ENCODE data around the gene INIP. TPM values are rescaled to one million over a fixed set of nuclear protein-coding genes. Genes with fewer than 3 reads are reported as not detected.

INIP gene
- total and polyA plus RNA-seq, 2 of the 13 experiments (the other 11 are each of a cell fraction or from before 2014, with no cell fraction given) = 13.6 to 28.6 TPM

GRCh38 chr9:112696461-112696860 is 21.5 kb downstream of the INIP start:
- Histone ChIP-seq H3K27ac (ENCODE audit: extremely low read length, insufficient read depth, low read length) (no peak overlapping the region), H3K27me3 (ENCODE audit: control insufficient read depth in 1 of 2, insufficient read depth in 2 of 2, low read length in 2 of 2) (no peaks in the 10 kb centered on the region), H3K79me2 (ENCODE audit: insufficient read depth, low read length) (peaks cover 2% of the 10 kb centered on the region), H3K4me2 (ENCODE audit: low read depth, low read length) (no peak overlapping the region), H3K36me3 (replicated peaks in 1 of 2; ENCODE audit: control insufficient read depth in 1 of 2, insufficient read depth in 2 of 2, low read length in 2 of 2) (peaks cover 7 to 29% of the 10 kb centered on the region in 2 experiments; a peak in 3 of 5 replicates), H3K4me1 (ENCODE audit: insufficient read depth, low read length) (no peaks in the 10 kb centered on the region), H4K20me1 (ENCODE audit: insufficient read depth, low read length) (no peaks in the 10 kb centered on the region), H2AFZ (ENCODE audit: low read length) (no peak overlapping the region), H3K9me3 (ENCODE audit: low read length) (no peaks in the 10 kb centered on the region), H3K9ac (ENCODE audit: insufficient read depth, low read depth, low read length) (no peak overlapping the region), H3K4me3 (replicated peaks in 1 of 3; ENCODE audit: insufficient read depth in 1 of 3, low read depth in 2 of 3, low read length in 3 of 3) (no peak overlapping the region)
- intact Hi-C loops (cut with micrococcal nuclease; ENCODE audit: unreplicated experiment) (no loop called here), in situ Hi-C loops (cut with HindIII; ENCODE audit: extremely low pct_ligation_motif_present, low pct_unique_long_range_greater_than_20kb) (no loop called here)
- TF ChIP-seq CBX5 (CRISPR knock-in tag; IDR thresholded peaks at IDR 0.05; ENCODE audit: borderline replicate concordance) (no peak), CHCHD3 (CRISPR knock-in tag; IDR thresholded peaks at IDR 0.05) (no peak), ATAD3A (CRISPR knock-in tag; IDR thresholded peaks at IDR 0.05) (no peak), REL (CRISPR knock-in tag; conservative IDR thresholded peaks at IDR 0.05) (no peak), PHF5A (CRISPR knock-in tag; IDR thresholded peaks at IDR 0.05; ENCODE audit: low read depth, unreplicated experiment) (no peak), RFXANK (CRISPR knock-in tag; IDR thresholded peaks at IDR 0.05) (no peak), TCF7L2 (IDR thresholded peaks at IDR 0.05; ENCODE audit: low read depth, low read length) (no peak), KLF13 (CRISPR knock-in tag; IDR thresholded peaks at IDR 0.05) (no peak), TIGD3 (CRISPR knock-in tag; IDR thresholded peaks at IDR 0.05; ENCODE audit: borderline replicate concordance) (no peak), ZNF615 (CRISPR knock-in tag; IDR thresholded peaks at IDR 0.05; ENCODE audit: borderline replicate concordance) (no peak), CTCF (CRISPR knock-in tag; IDR thresholded peaks at IDR 0.05) (no peak), ZBTB46 (CRISPR knock-in tag; IDR thresholded peaks at IDR 0.05; ENCODE audit: borderline replicate concordance) (no peak)
- TF ChIP-seq, protein P1, sequence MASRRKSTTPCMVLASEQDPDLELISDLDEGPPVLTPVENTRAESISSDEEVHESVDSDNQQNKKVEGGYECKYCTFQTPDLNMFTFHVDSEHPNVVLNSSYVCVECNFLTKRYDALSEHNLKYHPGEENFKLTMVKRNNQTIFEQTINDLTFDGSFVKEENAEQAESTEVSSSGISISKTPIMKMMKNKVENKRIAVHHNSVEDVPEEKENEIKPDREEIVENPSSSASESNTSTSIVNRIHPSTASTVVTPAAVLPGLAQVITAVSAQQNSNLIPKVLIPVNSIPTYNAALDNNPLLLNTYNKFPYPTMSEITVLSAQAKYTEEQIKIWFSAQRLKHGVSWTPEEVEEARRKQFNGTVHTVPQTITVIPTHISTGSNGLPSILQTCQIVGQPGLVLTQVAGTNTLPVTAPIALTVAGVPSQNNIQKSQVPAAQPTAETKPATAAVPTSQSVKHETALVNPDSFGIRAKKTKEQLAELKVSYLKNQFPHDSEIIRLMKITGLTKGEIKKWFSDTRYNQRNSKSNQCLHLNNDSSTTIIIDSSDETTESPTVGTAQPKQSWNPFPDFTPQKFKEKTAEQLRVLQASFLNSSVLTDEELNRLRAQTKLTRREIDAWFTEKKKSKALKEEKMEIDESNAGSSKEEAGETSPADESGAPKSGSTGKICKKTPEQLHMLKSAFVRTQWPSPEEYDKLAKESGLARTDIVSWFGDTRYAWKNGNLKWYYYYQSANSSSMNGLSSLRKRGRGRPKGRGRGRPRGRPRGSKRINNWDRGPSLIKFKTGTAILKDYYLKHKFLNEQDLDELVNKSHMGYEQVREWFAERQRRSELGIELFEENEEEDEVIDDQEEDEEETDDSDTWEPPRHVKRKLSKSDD (CRISPR knock-in tag; IDR thresholded peaks at IDR 0.05; ENCODE audit: low read depth) = no peak
- 93% methylated on average over 5 of the region's 5 CpGs for WGBS (ENCODE audit: low lambda C conversion rate)
- BruUV-seq (replicated peaks) = no TSS peak
- ChIA-PET CTCF (ENCODE audit: low intra/inter-chr PET ratio, low total read pairs) (no interaction called here), POLR2A (no interaction called here)
- DNase-seq (ENCODE audit: low spot score) (no peak), FAIRE-seq (no peak), ATAC-seq (no peak)
